GM19395 (cell line): Measurements from ENCODE around the gene PDCL3.

Source experiments
- ATAC-seq: cut with Tn5 transposase; IDR thresholded peaks from one replicate; pipeline ENCODE4 v1.9.1; 2021; ENCODE audit warnings: mild to moderate bottlenecking, moderate library complexity; ENCODE audit not compliant: unreplicated experiment

The PDCL3 gene

DNA sequence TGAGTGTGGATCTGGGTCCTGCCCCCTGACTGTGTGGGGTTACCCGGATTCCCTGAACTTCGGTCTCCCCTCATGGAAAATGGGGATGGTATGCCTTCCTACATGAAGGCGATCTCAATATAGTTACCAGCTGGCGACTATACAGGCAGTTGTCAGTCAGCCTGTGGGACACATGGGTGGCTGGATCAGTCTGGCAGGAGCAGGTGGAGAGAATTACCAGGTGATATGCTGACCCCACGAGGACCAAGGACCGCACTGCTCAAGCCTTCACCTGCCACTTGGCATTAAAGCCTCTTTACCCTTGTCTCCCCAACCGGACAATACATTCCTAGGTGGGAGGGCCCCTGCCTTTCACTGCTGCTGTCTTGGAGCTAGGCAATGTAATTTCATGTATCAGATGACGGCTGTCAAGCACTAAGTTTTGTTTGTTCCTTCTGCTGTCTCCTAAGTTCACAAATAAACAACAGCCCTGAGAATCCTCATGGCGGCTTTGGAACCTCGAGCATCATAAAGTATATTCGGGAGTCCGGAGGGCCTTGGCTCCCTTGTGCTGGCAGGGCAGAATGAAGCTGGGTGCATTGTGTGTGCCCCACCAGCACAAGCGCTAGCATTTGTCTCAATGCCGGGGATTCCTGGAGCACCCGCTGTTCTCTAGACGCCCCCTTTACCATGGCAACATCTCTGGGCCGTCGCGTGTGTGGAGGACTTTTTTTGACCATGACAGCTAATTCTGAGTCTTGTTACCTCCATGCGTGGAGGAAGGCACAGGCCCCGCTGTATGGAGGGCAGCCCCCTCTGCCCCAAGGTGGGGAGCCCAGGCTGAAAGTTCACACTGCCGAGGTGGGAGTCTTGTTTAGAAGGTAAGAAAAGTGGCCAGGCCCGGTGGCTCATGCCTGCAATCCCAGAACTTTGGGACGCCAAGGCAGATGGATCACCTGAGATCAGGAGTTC lies 48.6 kb downstream of the PDCL3 start:
- no peak for ATAC-seq

GRCh38 chr2:100612388-100613000 lies 49.7 kb downstream of the PDCL3 start:
- ATAC-seq, result no peak

DNA sequence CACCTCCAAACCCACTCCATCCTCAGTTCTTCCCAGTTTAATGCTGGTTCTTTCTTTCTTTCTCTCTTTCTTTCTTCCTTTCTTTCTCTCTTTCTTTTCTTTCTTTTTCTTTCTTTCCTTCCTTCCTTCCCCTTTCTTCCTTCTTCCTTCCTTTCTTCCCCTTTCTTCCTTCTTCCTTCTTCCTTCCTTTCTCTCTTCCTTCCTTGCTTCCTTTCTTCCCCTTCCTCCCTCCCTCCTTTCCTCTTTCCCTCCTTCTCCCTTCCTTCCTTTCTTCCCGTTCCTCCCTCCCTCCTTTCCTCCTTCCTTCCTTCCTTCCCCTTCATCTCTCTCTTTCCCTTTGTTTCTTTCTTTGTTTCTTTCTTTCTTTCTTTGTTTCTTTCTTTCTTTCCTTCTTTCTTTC lies 50.9 kb downstream of the PDCL3 start:
- ATAC-seq, result no peak

DNA sequence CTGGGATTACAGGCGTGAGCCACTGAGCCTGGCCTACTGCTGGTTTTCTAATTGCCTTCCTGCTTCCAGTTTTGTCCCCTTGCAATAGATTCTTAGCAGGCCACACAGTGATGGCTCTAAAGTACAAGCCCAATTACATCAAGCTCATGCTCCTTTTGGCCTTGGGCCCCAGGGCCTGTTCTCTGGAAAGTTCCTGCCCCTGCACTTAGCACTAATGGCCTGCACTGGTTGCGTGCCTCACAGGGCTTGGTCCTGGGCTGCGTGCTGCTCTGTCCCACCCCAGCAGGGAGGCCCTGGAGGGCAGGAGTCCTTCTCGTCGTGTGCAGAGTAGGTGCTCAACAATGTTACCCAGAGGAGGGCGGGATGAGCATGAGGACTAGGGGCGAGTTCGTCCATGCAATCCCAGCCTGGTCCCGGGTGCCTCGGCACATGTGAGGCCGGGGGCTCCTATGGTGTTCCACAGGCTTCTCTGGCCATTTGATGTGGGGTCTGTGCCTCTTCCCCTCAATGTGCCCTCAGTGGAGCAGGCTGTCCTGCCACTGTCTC lies 51.7 kb downstream of the PDCL3 start:
- ATAC-seq, result no peak

- ATAC-seq, result no peak
Measured at GRCh38 chr2:100615471-100615870, 52.7 kb downstream of the PDCL3 start.

DNA sequence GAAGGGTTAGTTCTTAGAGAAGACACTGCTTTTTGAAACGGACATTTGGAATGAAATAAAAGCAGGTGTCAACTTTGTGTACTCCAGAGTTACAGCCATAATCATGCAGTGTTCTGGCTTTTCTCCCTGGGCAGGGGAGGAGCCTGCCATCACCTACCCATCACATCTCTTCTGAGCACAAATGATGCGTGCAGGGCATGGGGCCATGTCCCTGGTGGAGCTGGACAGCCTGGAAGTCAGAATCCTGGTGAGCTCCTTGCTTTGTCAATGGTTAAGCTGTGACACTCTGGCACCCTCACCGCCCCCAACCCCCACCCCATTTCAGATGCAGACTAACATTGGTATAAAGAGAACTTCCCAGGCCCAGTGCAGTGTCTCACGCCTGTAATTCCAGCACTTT lies 53.1 kb downstream of the PDCL3 start:
- no peak for ATAC-seq

DNA sequence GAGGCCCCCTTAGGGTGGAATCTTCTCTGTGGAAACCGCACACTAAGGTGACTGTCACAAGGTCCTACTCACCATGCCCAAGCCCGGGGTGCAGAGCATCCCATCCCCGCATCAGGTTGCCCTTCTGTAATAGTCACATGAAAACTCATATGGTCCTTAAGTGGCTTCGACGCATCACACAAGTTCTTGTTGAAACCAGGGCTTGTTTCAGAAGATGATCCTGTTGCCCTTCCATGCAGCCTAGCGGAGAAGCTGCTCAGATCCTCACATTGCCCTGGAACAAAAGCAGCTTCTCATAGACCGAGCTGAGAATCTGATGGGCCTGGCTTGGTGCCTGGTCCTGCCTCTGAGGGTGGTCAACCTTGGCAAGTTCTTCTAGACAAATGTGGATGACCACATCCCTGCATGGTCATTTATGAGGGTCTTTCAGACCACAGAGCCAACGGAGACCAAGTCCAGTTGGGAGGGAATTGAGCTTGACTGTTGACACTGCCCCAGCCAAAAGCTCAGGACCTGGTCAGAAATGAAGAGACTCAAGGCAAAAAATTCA lies 54.1 kb downstream of the PDCL3 start:
- no peak for ATAC-seq

DNA sequence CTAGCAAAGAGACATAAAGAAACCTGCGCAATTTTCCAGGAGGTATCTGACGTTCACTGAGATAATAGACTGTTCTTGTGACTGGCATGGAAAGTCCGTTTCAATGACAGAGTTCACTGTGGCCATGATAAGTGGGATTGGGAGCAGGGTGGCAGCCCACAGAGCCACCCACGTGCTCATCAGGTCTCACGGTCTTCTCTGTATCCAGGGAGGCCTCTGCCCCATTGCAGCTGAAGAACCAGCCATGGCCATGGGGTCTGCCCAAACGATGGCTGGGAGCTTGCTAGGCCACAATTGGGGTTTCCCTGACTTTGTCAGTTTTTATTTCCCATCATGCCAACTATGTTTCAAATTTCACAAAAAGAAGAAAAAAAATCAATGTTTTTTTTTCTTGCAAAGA lies 57.2 kb downstream of the PDCL3 start:
- no peak for ATAC-seq

DNA sequence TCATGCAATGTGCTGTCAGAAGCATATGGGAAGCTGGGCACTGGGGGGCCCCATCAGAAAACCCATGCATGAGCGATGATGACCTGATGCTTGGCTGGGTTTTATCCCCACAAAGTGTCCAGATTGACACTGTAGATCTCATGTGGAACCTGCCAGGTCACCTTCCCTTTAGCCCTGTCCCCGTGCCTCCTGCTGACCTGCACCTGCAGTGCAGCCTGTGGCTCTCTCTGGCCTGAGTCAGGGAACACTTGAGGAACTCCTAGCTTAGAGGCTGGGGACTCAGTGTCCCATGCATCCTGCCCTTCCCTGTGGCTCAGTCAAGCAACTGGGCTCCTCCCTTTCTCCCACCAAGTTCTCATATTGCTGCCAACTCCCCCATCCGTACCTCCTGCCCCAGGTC lies 57.7 kb downstream of the PDCL3 start:
- no peak for ATAC-seq

DNA sequence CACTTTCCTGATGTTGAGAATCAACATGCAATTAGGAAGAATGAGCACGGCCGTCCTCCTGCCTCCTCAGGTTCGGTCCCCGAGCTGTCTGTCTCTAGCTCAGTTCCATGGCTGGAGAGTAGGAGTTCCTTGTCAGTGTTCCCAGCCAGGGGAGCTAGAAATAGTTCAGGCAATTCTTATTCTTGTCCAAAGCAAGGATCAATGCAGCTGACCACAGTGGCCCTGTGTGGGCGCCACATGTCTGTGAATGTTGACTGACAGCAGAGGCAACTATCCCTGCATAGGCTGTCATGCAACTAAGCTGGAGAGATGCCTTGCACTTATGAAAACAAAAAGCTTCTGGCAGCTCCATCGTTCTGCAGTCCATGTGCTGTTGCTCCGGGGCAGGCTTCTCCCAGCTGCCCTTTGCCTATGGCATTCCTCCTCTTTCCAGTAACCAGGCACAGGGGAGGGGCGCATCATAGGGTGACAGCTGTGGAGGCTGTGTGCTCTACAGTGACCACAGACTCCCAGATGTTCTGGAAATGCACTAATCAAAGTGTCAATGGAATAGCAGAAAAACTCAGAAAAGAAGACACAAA lies 58.7 kb downstream of the PDCL3 start:
- no peak for ATAC-seq

DNA sequence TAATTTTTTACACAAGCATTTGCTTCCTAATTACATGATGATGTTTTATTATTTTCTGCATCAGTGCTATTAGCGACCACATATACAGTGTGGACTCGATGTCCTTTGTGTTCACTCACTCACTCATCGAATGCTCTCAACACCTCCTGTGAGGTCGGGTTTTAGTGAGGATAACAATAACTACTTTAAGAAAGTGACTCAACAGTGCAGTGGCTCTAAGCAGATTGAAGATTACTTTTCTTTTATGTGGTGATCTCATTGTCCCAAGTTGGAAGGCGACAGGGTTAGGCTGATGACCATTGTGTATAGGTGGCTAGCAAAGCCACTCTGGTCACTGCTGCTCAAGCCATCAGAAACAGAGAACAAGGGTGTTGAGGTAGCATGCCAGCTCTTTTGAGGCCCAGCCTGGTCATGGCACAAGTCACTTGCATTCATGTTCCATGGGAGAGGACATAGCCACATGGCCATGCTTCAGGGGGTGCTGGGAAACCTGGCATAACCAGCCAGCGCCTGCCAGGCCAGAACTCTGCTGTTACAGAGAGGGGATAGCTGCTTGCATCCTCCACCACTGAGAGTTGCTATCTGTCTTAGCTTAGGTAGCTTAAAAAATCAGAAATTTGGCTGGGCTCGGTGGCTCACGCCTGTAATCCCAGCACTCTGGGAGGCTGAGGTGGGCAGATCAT lies 60.4 kb downstream of the PDCL3 start:
- no peak for ATAC-seq

- ATAC-seq, result no peak
Measured at GRCh38 chr2:100623930-100624329, 61.1 kb downstream of the PDCL3 start.

- ATAC-seq, result no peak
Measured at GRCh38 chr2:100624536-100624935, 61.7 kb downstream of the PDCL3 start.

DNA sequence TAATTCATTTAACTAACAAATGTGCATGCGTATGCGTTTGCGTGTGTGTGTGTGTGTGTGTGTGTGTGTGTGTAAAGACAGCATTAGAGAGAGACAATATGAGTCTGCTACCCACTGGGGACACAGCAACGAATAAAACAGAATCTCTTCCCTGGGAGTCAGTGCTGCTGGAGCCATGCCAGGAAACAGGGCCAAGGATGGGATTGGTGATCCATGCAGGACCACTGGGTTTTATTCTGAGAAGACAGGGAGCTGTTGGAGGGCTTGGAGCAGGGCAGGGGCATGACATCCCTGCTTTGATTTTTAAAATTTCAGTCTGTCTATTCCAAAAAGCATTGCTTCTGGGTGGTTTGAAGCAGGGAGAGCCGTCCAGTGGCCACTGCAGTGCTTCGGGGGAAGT lies 62.9 kb downstream of the PDCL3 start:
- no peak for ATAC-seq
